Fibroblast of the aortic adventitia (primary cell): ENCODE measurements around the gene LRP6. TPM values are rescaled to one million over a fixed set of nuclear protein-coding genes. Genes with fewer than 3 reads are reported as not detected.

ENCODE experiments used
- DNase-seq: peaks from one replicate; pipeline ENCODE4 v3.0.0-alpha.2; 2010; ENCODE audit warnings: low read depth
- H3K4me3 ChIP-seq: 2 replicates; pipeline ENCODE4 v1.5.1; 2011; ENCODE audit warnings: low read depth, mild to moderate bottlenecking, control low read depth, low read length, moderate library complexity
- total RNA-seq: library from RNA; depleted of rRNA; stranded (reverse); fragments of >200 nt; gene quantifications from 2 replicates; pipeline ENCODE4 v1.2.3, GENCODE V29; 2012; ENCODE audit warnings: low replicate concordance
- TF ChIP-seq, protein P1 (sequence below): IDR thresholded peaks from 2 replicates; pipeline ENCODE4 v1.5.1; 2011; ENCODE audit warnings: mild to moderate bottlenecking, low read length, control low read depth, inconsistent platforms; ENCODE audit not compliant: insufficient read depth

LRP6 gene
- total RNA-seq, 1 donor, result 44.2 TPM

DNA sequence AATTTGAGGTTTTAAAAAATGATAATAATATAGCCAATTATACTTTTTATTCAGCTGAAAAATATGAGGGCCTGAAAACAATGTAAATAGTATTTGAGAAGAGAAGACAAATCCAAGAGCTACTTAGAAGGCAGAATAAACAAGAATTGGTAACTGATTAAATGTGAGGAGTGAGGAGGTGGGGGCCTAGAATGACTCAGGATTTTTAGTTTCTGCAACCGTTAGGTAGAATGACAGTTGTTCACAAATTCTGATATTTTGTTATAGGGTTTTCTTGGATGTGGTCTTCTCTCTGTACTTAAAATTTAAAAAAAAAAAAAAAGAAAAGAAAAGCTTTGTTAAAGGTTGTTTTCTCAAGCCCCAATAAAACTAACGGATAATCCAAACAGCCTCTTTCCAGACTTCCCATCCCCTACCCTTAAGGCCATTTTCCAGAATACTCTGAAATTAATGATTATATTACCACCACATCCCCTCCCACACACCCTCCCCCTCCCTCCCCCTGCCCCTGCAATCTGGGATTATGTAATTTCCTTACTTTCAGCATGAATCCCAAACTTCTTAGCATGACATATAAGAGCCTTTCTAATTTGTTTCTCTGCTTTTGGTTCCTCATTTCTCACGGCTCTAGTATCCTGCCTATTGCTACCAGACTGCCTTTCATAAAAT, 50.4 kb downstream of the LRP6 start:
- H3K4me3 ChIP-seq, result no peak overlapping the region
- TF ChIP-seq, protein P1, sequence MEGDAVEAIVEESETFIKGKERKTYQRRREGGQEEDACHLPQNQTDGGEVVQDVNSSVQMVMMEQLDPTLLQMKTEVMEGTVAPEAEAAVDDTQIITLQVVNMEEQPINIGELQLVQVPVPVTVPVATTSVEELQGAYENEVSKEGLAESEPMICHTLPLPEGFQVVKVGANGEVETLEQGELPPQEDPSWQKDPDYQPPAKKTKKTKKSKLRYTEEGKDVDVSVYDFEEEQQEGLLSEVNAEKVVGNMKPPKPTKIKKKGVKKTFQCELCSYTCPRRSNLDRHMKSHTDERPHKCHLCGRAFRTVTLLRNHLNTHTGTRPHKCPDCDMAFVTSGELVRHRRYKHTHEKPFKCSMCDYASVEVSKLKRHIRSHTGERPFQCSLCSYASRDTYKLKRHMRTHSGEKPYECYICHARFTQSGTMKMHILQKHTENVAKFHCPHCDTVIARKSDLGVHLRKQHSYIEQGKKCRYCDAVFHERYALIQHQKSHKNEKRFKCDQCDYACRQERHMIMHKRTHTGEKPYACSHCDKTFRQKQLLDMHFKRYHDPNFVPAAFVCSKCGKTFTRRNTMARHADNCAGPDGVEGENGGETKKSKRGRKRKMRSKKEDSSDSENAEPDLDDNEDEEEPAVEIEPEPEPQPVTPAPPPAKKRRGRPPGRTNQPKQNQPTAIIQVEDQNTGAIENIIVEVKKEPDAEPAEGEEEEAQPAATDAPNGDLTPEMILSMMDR, result no peak
- no peak for DNase-seq

DNA sequence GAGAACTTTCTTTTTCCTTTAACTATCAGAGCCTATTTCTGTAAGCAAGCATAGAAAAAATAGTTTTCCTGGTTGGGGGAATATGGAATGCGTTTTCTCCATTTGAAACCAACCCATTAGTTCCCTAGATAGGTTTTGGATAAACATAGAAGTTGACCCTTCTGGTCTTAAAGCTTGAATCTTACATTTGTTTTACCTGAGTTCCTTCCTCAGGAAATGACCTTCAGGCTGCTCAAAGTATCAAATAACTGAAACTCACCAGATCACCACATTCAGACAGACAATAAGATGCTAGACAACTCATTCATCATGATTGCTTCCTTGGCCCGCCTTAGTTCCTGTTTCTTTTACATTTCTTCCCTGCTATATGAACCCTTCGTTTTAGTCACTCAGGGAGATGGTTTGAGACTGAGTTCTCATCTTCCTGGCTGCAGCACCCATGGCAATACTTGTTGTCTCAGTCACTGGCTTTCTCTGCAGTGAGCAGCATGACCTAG, 52.2 kb downstream of the LRP6 start:
- no peak overlapping the region for H3K4me3 ChIP-seq
- no peak for DNase-seq
- TF ChIP-seq, protein P1, result no peak

DNA sequence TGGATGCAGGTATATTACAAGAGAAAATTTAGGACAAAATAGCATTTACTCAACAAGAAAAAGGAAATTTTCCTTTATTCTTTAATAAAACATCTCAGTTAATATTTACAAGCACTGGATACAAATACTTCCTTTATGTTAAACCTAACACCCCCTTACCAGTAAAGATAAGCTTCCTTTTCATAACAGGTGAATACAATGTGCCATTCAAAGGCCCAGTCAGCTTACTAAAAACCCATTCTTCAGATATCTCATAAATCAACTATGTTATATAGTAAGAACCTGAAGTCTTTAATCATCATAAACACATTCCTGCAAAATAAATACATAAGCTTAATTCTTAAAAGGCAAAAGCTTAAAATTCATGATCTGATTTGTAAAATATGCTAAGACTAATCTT, 52.6 kb downstream of the LRP6 start:
- DNase-seq, result no peak
- TF ChIP-seq, protein P1, result no peak
- no peak overlapping the region for H3K4me3 ChIP-seq

DNA sequence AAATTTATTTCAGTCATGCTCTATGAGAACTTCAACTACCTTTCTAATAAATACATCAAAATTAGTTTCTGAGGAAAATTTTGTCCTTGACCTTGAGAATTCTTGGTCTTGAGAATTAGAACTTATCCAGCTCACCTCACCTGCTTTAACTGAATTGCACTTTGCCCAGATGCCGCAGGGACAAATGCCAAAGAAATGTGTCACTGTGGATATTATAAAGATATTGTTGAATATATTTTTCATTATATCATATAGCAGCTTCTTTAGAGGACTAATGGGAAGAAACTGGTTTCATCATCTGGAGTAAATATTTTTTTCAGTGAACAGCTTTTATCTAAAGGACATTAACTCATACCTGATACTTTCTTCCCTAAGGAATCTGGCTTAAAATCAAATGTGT, 54.1 kb downstream of the LRP6 start:
- DNase-seq, result no peak
- TF ChIP-seq, protein P1, result no peak
- H3K4me3 ChIP-seq, result no peak overlapping the region

DNA sequence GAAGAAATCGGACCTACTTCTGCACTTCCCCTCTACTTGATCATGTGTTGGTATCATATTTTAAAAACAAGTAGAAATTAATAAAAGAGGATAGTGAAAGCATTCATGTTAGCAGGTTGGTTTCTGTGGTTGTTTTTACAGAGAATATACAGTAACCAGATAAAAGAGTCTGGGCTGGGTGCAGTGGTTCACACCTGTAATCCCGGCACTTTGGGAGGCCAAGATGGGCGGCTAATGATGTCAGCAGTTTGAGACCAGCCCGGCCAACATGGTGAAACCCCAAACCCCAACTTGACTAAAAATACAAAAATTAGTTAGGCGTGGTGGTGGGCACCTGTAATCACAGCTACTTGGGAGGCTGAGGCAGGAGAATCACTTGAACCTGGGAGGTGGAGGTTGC, 55.9 kb downstream of the LRP6 start:
- no peak for DNase-seq
- TF ChIP-seq, protein P1, result no peak
- no peak overlapping the region for H3K4me3 ChIP-seq

DNA sequence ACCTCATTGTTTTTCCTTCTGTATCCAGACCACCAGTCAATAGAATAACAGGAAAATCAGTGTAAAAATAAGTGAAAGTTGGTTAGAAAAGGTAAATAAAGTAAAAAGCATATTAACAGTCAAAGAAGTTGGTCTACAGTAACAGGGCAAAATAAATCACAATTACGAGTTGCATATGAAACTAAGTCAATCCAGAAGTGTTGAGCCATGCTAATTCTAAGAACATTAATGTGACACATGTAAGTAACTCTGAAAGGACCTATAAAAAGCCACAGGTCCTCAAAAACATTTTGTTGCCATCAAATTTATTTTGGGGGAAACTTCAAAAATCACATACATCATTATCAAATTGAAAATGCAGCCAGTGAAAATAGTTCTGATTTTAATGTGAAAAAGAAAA, 56.4 kb downstream of the LRP6 start:
- no peak overlapping the region for H3K4me3 ChIP-seq
- DNase-seq, result no peak
- TF ChIP-seq, protein P1, result no peak

DNA sequence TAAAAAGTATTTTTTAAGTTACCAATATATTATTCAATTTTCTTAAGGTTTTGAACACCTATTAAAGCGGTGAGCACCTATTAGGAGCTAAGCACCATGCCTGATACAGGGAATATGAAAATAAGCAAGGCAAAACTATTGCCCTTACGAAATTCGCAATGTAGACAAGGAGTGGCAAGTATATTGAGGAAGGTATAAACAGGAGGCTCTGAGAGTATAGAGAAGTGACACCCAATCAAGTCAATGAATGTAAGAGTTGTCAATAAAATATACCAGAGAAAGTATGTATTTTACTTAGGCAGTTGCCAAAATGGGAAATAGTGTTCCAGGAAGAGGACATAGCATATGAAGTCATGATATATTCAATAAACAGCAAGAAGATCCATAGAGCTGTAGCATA, 57.2 kb downstream of the LRP6 start:
- no peak overlapping the region for H3K4me3 ChIP-seq
- TF ChIP-seq, protein P1, result no peak
- DNase-seq, result no peak
